H1 (cell line): ENCODE measurements around the gene KLF4. TPM values are rescaled to one million over a fixed set of nuclear protein-coding genes. Genes with fewer than 3 reads are reported as not detected.

Experiments
- CTCF ChIA-PET: fragments of 300-600 bp; sonication (Branson Sonifier 250); formaldehyde crosslinking; loops from one replicate; lab custom pipeline; 2021; ENCODE audit not compliant: partially characterized antibody; lab: Charles Lee
- POLR2A ChIA-PET: fragments of 300-600 bp; sonication (Branson Sonifier 250); formaldehyde crosslinking; loops from one replicate; lab custom pipeline; 2021; ENCODE audit warnings: inconsistent platforms; ENCODE audit not compliant: partially characterized antibody; lab: Charles Lee
- DNase-seq, 2 experiments: peaks; one replicate each; pipeline versions ENCODE4 v3.0.0 to v3.0.0-alpha.2; 2010 to 2022; ENCODE audit warnings: low spot score in 2 of 2, low read depth in 1 of 2, mixed read lengths in 1 of 2
- FAIRE-seq: peaks from 2 replicates; lab custom pipeline; 2011; peaks lifted over from hg19 to GRCh38; lab: Jason Lieb, UNC
- H2AFZ ChIP-seq: 2 replicates; pipeline ENCODE4 v1.8.1; 2012; ENCODE audit warnings: low read length, inconsistent platforms
- H2AK5ac ChIP-seq: 2 replicates; pipeline ENCODE4 v1.6.1; 2013; ENCODE audit warnings: low read depth, low read length
- H2BK120ac ChIP-seq: replicated peaks from 2 replicates; pipeline ENCODE3; 2013; ENCODE audit warnings: low read depth, low read length, inconsistent platforms
- H2BK12ac ChIP-seq: 2 replicates; pipeline ENCODE4 v1.6.1; 2013; ENCODE audit warnings: low read depth, low read length
- H2BK15ac ChIP-seq: 2 replicates; pipeline ENCODE4 v1.6.1; 2013; ENCODE audit warnings: low read length
- H2BK20ac ChIP-seq: 2 replicates; pipeline ENCODE4 v1.6.1; 2013; ENCODE audit warnings: low read length
- H2BK5ac ChIP-seq: 2 replicates; pipeline ENCODE4 v1.6.1; 2013; ENCODE audit warnings: low read depth, low read length
- H3K14ac ChIP-seq: 2 replicates; pipeline ENCODE4 v1.6.1; 2013; ENCODE audit warnings: inconsistent platforms; ENCODE audit not compliant: insufficient read length
- H3K18ac ChIP-seq: 2 replicates; pipeline ENCODE4 v1.6.1; 2013; ENCODE audit warnings: low read length; ENCODE audit errors: extremely low read depth
- H3K23ac ChIP-seq: 2 replicates; pipeline ENCODE4 v1.6.1; 2013; ENCODE audit warnings: inconsistent platforms; ENCODE audit not compliant: insufficient read length
- H3K23me2 ChIP-seq: 2 replicates; pipeline ENCODE4 v1.6.1; 2013; ENCODE audit warnings: low read depth, low read length
- H3K27ac ChIP-seq: 2 replicates; pipeline ENCODE4 v1.6.1; 2011; ENCODE audit warnings: low read depth, low read length, inconsistent platforms
- H3K27me3 ChIP-seq, 4 experiments: replicated peaks in 1 of 4; 1 replicate in 1 of 4; 2 replicates in 3 of 4; pipeline versions ENCODE4 v1.6.1 to v1.8.1; 2011 to 2013; ENCODE audit warnings: low read length in 3 of 4, mild to moderate bottlenecking in 3 of 4, inconsistent platforms in 2 of 4, mixed read lengths in 2 of 4, moderate library complexity in 1 of 4; ENCODE audit not compliant: control insufficient read depth in 3 of 4, insufficient read depth in 3 of 4; ENCODE audit errors: extremely low read depth in 1 of 4
- H3K36me3 ChIP-seq, 4 experiments: 2 replicates each; pipeline versions ENCODE4 v1.6.1 to v1.8.1; 2011 to 2013; ENCODE audit warnings: mild to moderate bottlenecking in 4 of 4, low read length in 3 of 4, moderate library complexity in 2 of 4, control low read depth in 1 of 4, inconsistent platforms in 1 of 4; ENCODE audit not compliant: insufficient read depth in 4 of 4, control insufficient read depth in 2 of 4
- H3K4ac ChIP-seq: replicated peaks from 2 replicates; pipeline ENCODE3; 2013; ENCODE audit warnings: low read length, low read depth, mixed read lengths, inconsistent platforms; ENCODE audit not compliant: insufficient read length
- H3K4me1 ChIP-seq, 4 experiments: replicated peaks in 1 of 4; 1 replicate in 1 of 4; 2 replicates in 3 of 4; pipeline versions ENCODE4 v1.6.1 to v1.8.1; 2011 to 2013; ENCODE audit warnings: low read length in 3 of 4, inconsistent platforms in 2 of 4, mixed read lengths in 1 of 4; ENCODE audit not compliant: insufficient read depth in 4 of 4, control insufficient read depth in 3 of 4
- H3K4me2 ChIP-seq, 2 experiments: 2 replicates each; pipeline versions ENCODE4 v1.6.1 to v1.8.1; 2011 to 2013; ENCODE audit warnings: low read depth in 2 of 2, low read length in 2 of 2, control low read depth in 1 of 2, inconsistent platforms in 1 of 2, mild to moderate bottlenecking in 1 of 2; ENCODE audit not compliant: insufficient read depth in 1 of 2
- H3K4me3 ChIP-seq, 4 experiments: fragments of 200-600, 300-600 bp in 1 of 4; sonication (generic), shearing (Covaris generic), sonication (Bioruptor Twin) in 1 of 4; 2 replicates each; pipeline versions ENCODE4 v1.5.1 to v1.8.1; 2011 to 2016; ENCODE audit warnings: low read length in 4 of 4, low read depth in 3 of 4, control low read depth in 2 of 4, inconsistent platforms in 2 of 4, mild to moderate bottlenecking in 2 of 4, mixed read lengths in 1 of 4, moderate library complexity in 1 of 4; ENCODE audit not compliant: insufficient read depth in 2 of 4; ENCODE audit errors: extremely low read depth in 1 of 4
- H3K56ac ChIP-seq: replicated peaks from 2 replicates; pipeline ENCODE3; 2013; ENCODE audit warnings: low read depth, mild to moderate bottlenecking, mixed read lengths, low read length, inconsistent platforms; ENCODE audit not compliant: insufficient read length
- H3K79me1 ChIP-seq: 2 replicates; pipeline ENCODE4 v1.6.1; 2013; ENCODE audit warnings: low read depth, low read length, control low read depth
- H3K79me2 ChIP-seq, 2 experiments: 2 replicates each; pipeline versions ENCODE4 v1.6.1 to v1.8.1; 2012 to 2013; ENCODE audit warnings: low read length in 2 of 2, mild to moderate bottlenecking in 2 of 2, inconsistent platforms in 1 of 2; ENCODE audit not compliant: insufficient read depth in 2 of 2, control insufficient read depth in 1 of 2
- H3K9ac ChIP-seq, 4 experiments: replicated peaks in 1 of 4; 1 replicate in 1 of 4; 2 replicates in 3 of 4; pipeline versions ENCODE4 v1.6.1 to v1.8.1; 2011 to 2013; ENCODE audit warnings: low read depth in 3 of 4, low read length in 3 of 4, control low read depth in 2 of 4, mild to moderate bottlenecking in 2 of 4, moderate library complexity in 2 of 4, inconsistent platforms in 1 of 4; ENCODE audit errors: extremely low read depth in 1 of 4
- H3K9me3 ChIP-seq, 2 experiments: 2 replicates each; pipeline versions ENCODE4 v1.6.1 to v1.8.1; 2012 to 2013; ENCODE audit warnings: mild to moderate bottlenecking in 2 of 2, moderate library complexity in 2 of 2, control low read depth in 1 of 2, inconsistent platforms in 1 of 2, low read depth in 1 of 2, low read length in 1 of 2, mixed read lengths in 1 of 2; ENCODE audit not compliant: insufficient read depth in 2 of 2
- H4K20me1 ChIP-seq, 2 experiments: replicated peaks in 1 of 2; 2 replicates each; pipeline versions ENCODE3 to v1.8.1; 2011 to 2013; ENCODE audit warnings: inconsistent platforms in 2 of 2, low read length in 2 of 2, mild to moderate bottlenecking in 1 of 2; ENCODE audit not compliant: insufficient read depth in 2 of 2, control insufficient read depth in 1 of 2
- H4K5ac ChIP-seq: 2 replicates; pipeline ENCODE4 v1.6.1; 2013; ENCODE audit warnings: low read length, low read depth, mixed read lengths, inconsistent platforms; ENCODE audit not compliant: insufficient read length
- H4K8ac ChIP-seq: 2 replicates; pipeline ENCODE4 v1.8.0; 2013; ENCODE audit warnings: mild to moderate bottlenecking, moderate library complexity, low read length, inconsistent platforms; ENCODE audit not compliant: insufficient read depth; ENCODE audit errors: extremely low read depth
- H4K91ac ChIP-seq: replicated peaks from 2 replicates; pipeline ENCODE3; 2013; ENCODE audit warnings: low read length, mixed read lengths, inconsistent platforms; ENCODE audit not compliant: insufficient read length
- ATF2 ChIP-seq: IDR thresholded peaks from 2 replicates; pipeline ENCODE4 v1.6.1; 2012; ENCODE audit warnings: low read length, inconsistent platforms
- GABPA ChIP-seq: IDR thresholded peaks from 2 replicates; pipeline ENCODE4 v1.6.1; 2011; ENCODE audit warnings: mild to moderate bottlenecking, low read length, moderate library complexity, borderline replicate concordance; ENCODE audit not compliant: insufficient read depth
- GTF2F1 ChIP-seq: IDR thresholded peaks from 2 replicates; pipeline ENCODE4 v1.6.1; 2012; ENCODE audit warnings: low read depth, low read length, improper control_type of control experiment, borderline replicate concordance
- KDM1A ChIP-seq: fragments of 200-600, 300-600 bp; sonication (generic); IDR thresholded peaks from 2 replicates; pipeline ENCODE4 v1.7.1; 2016; ENCODE audit warnings: mild to moderate bottlenecking, low read length, borderline replicate concordance
- MAX ChIP-seq: IDR thresholded peaks from 2 replicates; pipeline ENCODE4 v1.6.1; 2012; ENCODE audit warnings: inconsistent platforms
- PHF8 ChIP-seq: fragments of 200-600 bp; sonication (generic); conservative IDR thresholded peaks from 2 replicates; pipeline ENCODE4 v1.7.1; 2012; ENCODE audit warnings: low read depth, mild to moderate bottlenecking, inconsistent platforms, low read length, moderate library complexity
- POLR2A ChIP-seq, 2 experiments: IDR thresholded peaks; 1 replicate in 1 of 2; 2 replicates in 1 of 2; pipeline ENCODE4 v1.6.1; 2011; ENCODE audit warnings: low read depth in 2 of 2, low read length in 2 of 2, mild to moderate bottlenecking in 2 of 2; ENCODE audit errors: control extremely low read depth in 1 of 2
- RXRA ChIP-seq: IDR thresholded peaks from 2 replicates; pipeline ENCODE4 v1.6.1; 2011; ENCODE audit warnings: low read depth, mild to moderate bottlenecking, low read length, moderate library complexity; ENCODE audit not compliant: insufficient read depth
- TAF7 ChIP-seq: optimal IDR thresholded peaks from 2 replicates; pipeline ENCODE3; 2011; ENCODE audit warnings: low read depth, mild to moderate bottlenecking, inconsistent platforms, low read length, moderate library complexity, borderline replicate concordance
- TEAD4 ChIP-seq: IDR thresholded peaks from 2 replicates; pipeline ENCODE4 v1.6.1; 2012; ENCODE audit warnings: low read depth, low read length, inconsistent platforms, mixed read lengths
- USF2 ChIP-seq: IDR thresholded peaks from 2 replicates; pipeline ENCODE4 v1.6.1; 2011; ENCODE audit warnings: low read length, improper control_type of control experiment
- WGBS, 2 experiments: shearing (Covaris generic) in 1 of 2; methylation state at CpG; one replicate each; pipeline versions ENCODE4 v1.1.6 to v1.1.7; 2013 to 2015; ENCODE audit warnings: low lambda C conversion rate in 2 of 2, mixed read lengths in 2 of 2, inconsistent platforms in 1 of 2, low coverage in 1 of 2, missing lambda C conversion rate in 1 of 2; ENCODE audit not compliant: insufficient replicate concordance in 2 of 2, insufficient coverage in 1 of 2, insufficient read length in 1 of 2; ENCODE audit errors: extremely low coverage in 1 of 2, missing lambda C conversion rate in 1 of 2; 5-methylcytosine and 5-hydroxymethylcytosine counted together
- polyA plus RNA-seq, 7 experiments: library from polyadenylated mRNA; depleted of rRNA in 3 of 7; stranded (reverse) in 5 of 7; unstranded in 2 of 7; fragments of >200 nt in 5 of 7; fragments of 200-250 nt in 2 of 7; gene quantifications; 1 replicate in 5 of 7; 2 replicates in 1 of 7; 4 replicates in 1 of 7; pipeline versions ENCODE4 v1.2.1 to v1.2.3, GENCODE V29; 2011 to 2013; ENCODE audit warnings: missing spikeins in 2 of 7, mixed read lengths in 2 of 7
- total RNA-seq: library from RNA; stranded (reverse); fragmentation: NEBNext Ultra II Directional; extraction: Animal tissue kit (Norgen Biotek cat#: 25700); gene quantifications from 2 replicates; pipeline ENCODE4 v1.2.1, GENCODE V29; 2021

KLF4 gene
- total and polyA plus RNA-seq, 2 of the 8 experiments (the other 6 are each of a cell fraction or from before 2014, with no cell fraction given): 0.77 to 2.8 TPM

GRCh38 chr9:107530679-107531078 is 41.1 kb upstream of the KLF4 start:
- H3K18ac ChIP-seq: no peak overlapping the region
- H2BK15ac ChIP-seq: no peak overlapping the region
- H3K23me2 ChIP-seq: no peaks in the 10 kb centered on the region
- H3K79me1 ChIP-seq: no peaks in the 10 kb centered on the region
- WGBS, 2 experiments: 100% methylated on average over 1 of the region's 1 CpG; no CpG with 5 or more reads in 1 of the 2 experiments
- no peak overlapping the region for H3K14ac ChIP-seq
- DNase-seq: no peak
- H3K9me3 ChIP-seq: no peaks in the 10 kb centered on the region
- H3K36me3 ChIP-seq: no peaks in the 10 kb centered on the region
- no peaks in the 10 kb centered on the region for H4K20me1 ChIP-seq
- H4K5ac ChIP-seq: no peak overlapping the region
- H3K4me3 ChIP-seq: no peak overlapping the region
- H2BK120ac ChIP-seq: no peak overlapping the region
- FAIRE-seq: no peak
- no peak overlapping the region for H4K91ac ChIP-seq
- no peak overlapping the region for H2AFZ ChIP-seq
- H2BK5ac ChIP-seq: no peak overlapping the region
- no peak overlapping the region for H3K56ac ChIP-seq
- no peaks in the 10 kb centered on the region for H3K4me1 ChIP-seq
- H3K27me3 ChIP-seq: no peaks in the 10 kb centered on the region
- H3K9ac ChIP-seq: no peak overlapping the region
- H4K8ac ChIP-seq: no peak overlapping the region
- H3K27ac ChIP-seq: no peak overlapping the region
- POLR2A ChIA-PET: no interaction called here
- no peak overlapping the region for H3K23ac ChIP-seq
- H3K4me2 ChIP-seq: no peak overlapping the region
- no peak overlapping the region for H2BK20ac ChIP-seq
- no peak overlapping the region for H3K4ac ChIP-seq
- H2BK12ac ChIP-seq: no peak overlapping the region
- no peak for TF ChIP-seq MAX
- no peak for TF ChIP-seq PHF8
- no peak for TF ChIP-seq RXRA
- no peak for TF ChIP-seq POLR2A (IDR thresholded peaks at IDR 0.05; ENCODE audit: control extremely low read depth in 1 of 2, low read depth in 2 of 2, low read length in 2 of 2)
- no peak for TF ChIP-seq USF2
- no peak for TF ChIP-seq ATF2
- no peak for TF ChIP-seq GABPA
- no peak for TF ChIP-seq KDM1A
- no peak for TF ChIP-seq GTF2F1
- TF ChIP-seq TEAD4: no peak
- no peak for TF ChIP-seq TAF7
- H3K79me2 ChIP-seq: no peaks in the 10 kb centered on the region
- no peak overlapping the region for H2AK5ac ChIP-seq
- CTCF ChIA-PET: interaction anchor here (0.6 kb wide), 1 partner anchor 469 kb away, joined by 3 read pairs; no protein-coding TSS in a partner anchor
